Measurements from ENCODE around the gene LYRM4.

Gene LYRM4

DNA sequence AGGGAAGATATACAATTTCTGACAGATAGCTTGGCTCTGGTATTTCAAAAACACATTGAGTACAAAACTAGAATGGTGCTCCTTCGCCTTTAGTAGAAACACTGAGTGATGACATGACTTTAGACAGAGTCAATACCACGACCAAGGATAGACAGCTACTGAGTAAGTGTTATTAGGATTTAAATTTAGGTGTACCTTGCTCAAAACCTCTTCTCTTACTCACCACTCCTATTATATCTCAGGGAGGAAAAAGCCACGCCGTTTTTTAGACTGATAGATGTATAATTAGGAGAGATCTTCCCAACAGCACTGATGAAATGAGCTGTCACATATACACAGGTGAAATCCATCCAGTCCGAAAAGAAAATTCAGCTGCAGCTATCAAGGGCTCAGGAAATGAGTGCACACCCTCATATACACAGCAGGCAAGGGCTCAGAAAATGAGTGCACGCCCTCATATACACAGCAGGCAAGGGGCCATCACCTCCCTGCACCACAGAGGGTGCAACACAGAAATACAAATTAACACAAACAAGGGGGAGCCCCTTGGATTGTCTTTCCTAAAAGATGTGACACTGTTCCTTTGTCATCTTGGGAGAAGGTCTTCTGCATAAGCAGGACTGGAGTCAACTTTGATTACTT, 53.7 kb downstream of the LYRM4 start:
- H3K4me2 ChIP-seq (ENCODE audit: low read depth, low read length, poor library complexity, severe bottlenecking) = no peak overlapping the region
- no peaks in the 10 kb centered on the region for H3F3A ChIP-seq (ENCODE audit: insufficient read depth)
- H3K36me3 ChIP-seq (ENCODE audit: low read length) = no peaks in the 10 kb centered on the region
- no peak overlapping the region for H2AFZ ChIP-seq (ENCODE audit: low read depth, low read length, severe bottlenecking)
- no peaks in the 10 kb centered on the region for H3K27me3 ChIP-seq (ENCODE audit: low read length)
- H3K9ac ChIP-seq (ENCODE audit: low read length) = no peak overlapping the region
- H4K20me1 ChIP-seq (ENCODE audit: low read depth, low read length) = no peaks in the 10 kb centered on the region
- no peaks in the 10 kb centered on the region for H3K9me3 ChIP-seq (ENCODE audit: insufficient read depth, low read length)
- H3K79me2 ChIP-seq (ENCODE audit: insufficient read depth, low read length) = no peaks in the 10 kb centered on the region
- no peak overlapping the region for H3K4me3 ChIP-seq (ENCODE audit: insufficient read depth, low read length, poor library complexity, severe bottlenecking)
- no peaks in the 10 kb centered on the region for H3K9me2 ChIP-seq (replicated peaks; ENCODE audit: insufficient read depth, low read length)
- TF ChIP-seq, protein P1, sequence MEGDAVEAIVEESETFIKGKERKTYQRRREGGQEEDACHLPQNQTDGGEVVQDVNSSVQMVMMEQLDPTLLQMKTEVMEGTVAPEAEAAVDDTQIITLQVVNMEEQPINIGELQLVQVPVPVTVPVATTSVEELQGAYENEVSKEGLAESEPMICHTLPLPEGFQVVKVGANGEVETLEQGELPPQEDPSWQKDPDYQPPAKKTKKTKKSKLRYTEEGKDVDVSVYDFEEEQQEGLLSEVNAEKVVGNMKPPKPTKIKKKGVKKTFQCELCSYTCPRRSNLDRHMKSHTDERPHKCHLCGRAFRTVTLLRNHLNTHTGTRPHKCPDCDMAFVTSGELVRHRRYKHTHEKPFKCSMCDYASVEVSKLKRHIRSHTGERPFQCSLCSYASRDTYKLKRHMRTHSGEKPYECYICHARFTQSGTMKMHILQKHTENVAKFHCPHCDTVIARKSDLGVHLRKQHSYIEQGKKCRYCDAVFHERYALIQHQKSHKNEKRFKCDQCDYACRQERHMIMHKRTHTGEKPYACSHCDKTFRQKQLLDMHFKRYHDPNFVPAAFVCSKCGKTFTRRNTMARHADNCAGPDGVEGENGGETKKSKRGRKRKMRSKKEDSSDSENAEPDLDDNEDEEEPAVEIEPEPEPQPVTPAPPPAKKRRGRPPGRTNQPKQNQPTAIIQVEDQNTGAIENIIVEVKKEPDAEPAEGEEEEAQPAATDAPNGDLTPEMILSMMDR (IDR thresholded peaks at IDR 0.05; ENCODE audit: insufficient read depth, low read length, poor library complexity, severe bottlenecking) = no peak
- H3K27ac ChIP-seq (ENCODE audit: low read depth, low read length) = no peak overlapping the region

DNA sequence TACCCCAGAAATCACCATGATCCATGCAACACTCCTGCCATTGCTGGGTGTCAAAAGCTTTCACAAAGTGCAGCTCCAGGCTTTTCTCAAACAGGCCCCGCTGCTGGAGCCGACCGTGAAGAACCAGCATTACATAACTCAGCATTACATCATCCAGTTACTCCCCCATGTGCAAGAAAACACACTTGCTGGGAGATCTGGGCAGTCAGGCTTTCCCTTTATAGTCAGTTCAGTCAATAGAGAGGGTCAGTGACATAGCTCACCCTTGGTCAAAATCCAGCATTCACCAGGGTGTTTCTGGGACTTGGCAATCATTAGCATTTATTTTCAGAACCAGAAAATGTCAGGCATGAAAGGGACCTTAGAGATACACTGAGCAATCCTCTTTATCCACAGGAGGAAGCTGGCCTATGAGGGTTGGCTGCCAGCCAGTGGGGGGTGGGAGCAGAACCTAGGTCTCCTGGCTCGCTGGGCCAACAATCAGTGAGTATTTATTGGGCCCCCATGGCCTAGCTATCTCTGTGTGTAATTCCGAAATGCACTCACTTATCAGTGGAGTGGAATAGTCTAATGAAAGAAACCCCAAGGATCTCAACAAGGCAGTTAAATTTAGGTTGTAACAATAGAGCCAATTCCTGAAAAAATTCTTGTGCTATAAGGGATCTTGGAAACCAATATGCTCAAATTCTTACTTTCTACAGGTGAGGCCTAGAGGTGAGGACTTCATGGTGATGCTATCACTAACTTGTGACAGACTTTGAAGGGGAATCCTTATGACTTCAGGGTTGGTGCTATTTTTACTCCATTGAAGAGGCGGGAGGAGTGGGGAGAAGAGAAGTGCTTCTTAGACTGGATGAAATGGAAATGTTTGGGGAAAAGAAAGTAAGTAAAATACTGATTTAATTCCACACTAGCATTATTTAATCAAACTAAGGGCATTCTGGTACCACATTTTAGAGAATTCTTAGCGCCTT, 54.6 kb downstream of the LYRM4 start:
- H2AFZ ChIP-seq (ENCODE audit: low read depth, low read length, severe bottlenecking) = no peak overlapping the region
- no peaks in the 10 kb centered on the region for H3K9me3 ChIP-seq (ENCODE audit: insufficient read depth, low read length)
- H3K4me2 ChIP-seq (ENCODE audit: low read depth, low read length, poor library complexity, severe bottlenecking) = no peak overlapping the region
- no peak overlapping the region for H3K27ac ChIP-seq (ENCODE audit: low read depth, low read length)
- no peaks in the 10 kb centered on the region for H3K9me2 ChIP-seq (replicated peaks; ENCODE audit: insufficient read depth, low read length)
- H3K27me3 ChIP-seq (ENCODE audit: low read length) = no peaks in the 10 kb centered on the region
- no peaks in the 10 kb centered on the region for H3F3A ChIP-seq (ENCODE audit: insufficient read depth)
- TF ChIP-seq EZH2phosphoT487 (conservative IDR thresholded peaks at IDR 0.05; ENCODE audit: low read length) = no peak
- TF ChIP-seq, protein P1 (IDR thresholded peaks at IDR 0.05; ENCODE audit: insufficient read depth, low read length, poor library complexity, severe bottlenecking) = no peak
- H4K20me1 ChIP-seq (ENCODE audit: low read depth, low read length) = no peaks in the 10 kb centered on the region
- H3K4me3 ChIP-seq (ENCODE audit: insufficient read depth, low read length, poor library complexity, severe bottlenecking) = no peak overlapping the region
- no peaks in the 10 kb centered on the region for H3K79me2 ChIP-seq (ENCODE audit: insufficient read depth, low read length)
- H3K36me3 ChIP-seq (ENCODE audit: low read length) = no peaks in the 10 kb centered on the region
- H3K9ac ChIP-seq (ENCODE audit: low read length) = no peak overlapping the region

GRCh38 chr6:5205035-5205507, 55.7 kb downstream of the LYRM4 start:
- Histone ChIP-seq H3K79me2 (ENCODE audit: insufficient read depth, low read length) (no peaks in the 10 kb centered on the region), H3K9me3 (ENCODE audit: insufficient read depth, low read length) (no peaks in the 10 kb centered on the region), H3K4me2 (ENCODE audit: low read depth, low read length, poor library complexity, severe bottlenecking) (no peak overlapping the region), H2AFZ (ENCODE audit: low read depth, low read length, severe bottlenecking) (no peak overlapping the region), H3K9me2 (replicated peaks; ENCODE audit: insufficient read depth, low read length) (no peaks in the 10 kb centered on the region), H3K36me3 (ENCODE audit: low read length) (no peaks in the 10 kb centered on the region), H3F3A (ENCODE audit: insufficient read depth) (no peaks in the 10 kb centered on the region), H3K4me3 (ENCODE audit: insufficient read depth, low read length, poor library complexity, severe bottlenecking) (no peak overlapping the region), H3K27ac (ENCODE audit: low read depth, low read length) (no peak overlapping the region), H3K9ac (ENCODE audit: low read length) (no peak overlapping the region), H3K27me3 (ENCODE audit: low read length) (no peaks in the 10 kb centered on the region), H4K20me1 (ENCODE audit: low read depth, low read length) (no peaks in the 10 kb centered on the region)
- no peak for TF ChIP-seq EZH2phosphoT487 (conservative IDR thresholded peaks at IDR 0.05; ENCODE audit: low read length)
- TF ChIP-seq, protein P1 (IDR thresholded peaks at IDR 0.05; ENCODE audit: insufficient read depth, low read length, poor library complexity, severe bottlenecking) = no peak

All from SU-DHL-6 (cell line).